ES-I3 (cell line): Measurements from ENCODE around the gene YKT6.
"Not testable (repeated sequence)": the region's sequence is repeated elsewhere in the genome, so short reads cannot be mapped to it uniquely, and the experiment has no call there.

ENCODE experiments used
- H3K36me3 ChIP-seq: 2 replicates; pipeline ENCODE4 v1.6.1; 2013; ENCODE audit warnings: mild to moderate bottlenecking, low read length, control low read depth, moderate library complexity; ENCODE audit not compliant: insufficient read depth
- H3K4me1 ChIP-seq: 2 replicates; pipeline ENCODE4 v1.6.1; 2013; ENCODE audit warnings: mild to moderate bottlenecking, control low read depth, low read length; ENCODE audit not compliant: insufficient read depth
- H3K9ac ChIP-seq: 2 replicates; pipeline ENCODE4 v1.6.1; 2013; ENCODE audit warnings: low read depth, mild to moderate bottlenecking, low read length, moderate library complexity
- H3K9me3 ChIP-seq: 2 replicates; pipeline ENCODE4 v1.6.1; 2013; ENCODE audit warnings: mild to moderate bottlenecking, low read length, moderate library complexity; ENCODE audit not compliant: control insufficient read depth, insufficient read depth

Gene YKT6

GRCh38 chr7:44161371-44161770 is 39.4 kb upstream of the YKT6 start:
- Histone ChIP-seq H3K9me3 (no peaks in the 10 kb centered on the region), H3K4me1 (peaks cover 12% of the 10 kb centered on the region; the same call in 1 of the 2 replicates), H3K9ac (no peak overlapping the region)

GRCh38 chr7:44162179-44162578 is 38.6 kb upstream of the YKT6 start:
- no peaks in the 10 kb centered on the region for H3K9me3 ChIP-seq
- H3K36me3 ChIP-seq: no peaks in the 10 kb centered on the region
- H3K9ac ChIP-seq: no peak overlapping the region
- H3K4me1 ChIP-seq: peaks cover 12% of the 10 kb centered on the region; the same call in 1 of the 2 replicates

More at GRCh38 chr7:44161371-44161770, 39.4 kb upstream of the YKT6 start:
- H3K36me3 ChIP-seq: no peaks in the 10 kb centered on the region

- Histone ChIP-seq H3K4me1 (peaks cover 12% of the 10 kb centered on the region; the same call in 1 of the 2 replicates), H3K9ac (no peak overlapping the region), H3K9me3 (no peaks in the 10 kb centered on the region), H3K36me3 (no peaks in the 10 kb centered on the region)
Measured at GRCh38 chr7:44162785-44163395, 37.9 kb upstream of the YKT6 start.

GRCh38 chr7:44163591-44163990 is 37.2 kb upstream of the YKT6 start:
- Histone ChIP-seq H3K9me3 (no peaks in the 10 kb centered on the region), H3K36me3 (no peaks in the 10 kb centered on the region), H3K9ac (no peak overlapping the region), H3K4me1 (peaks cover 12% of the 10 kb centered on the region; the same call in 1 of the 2 replicates)

DNA sequence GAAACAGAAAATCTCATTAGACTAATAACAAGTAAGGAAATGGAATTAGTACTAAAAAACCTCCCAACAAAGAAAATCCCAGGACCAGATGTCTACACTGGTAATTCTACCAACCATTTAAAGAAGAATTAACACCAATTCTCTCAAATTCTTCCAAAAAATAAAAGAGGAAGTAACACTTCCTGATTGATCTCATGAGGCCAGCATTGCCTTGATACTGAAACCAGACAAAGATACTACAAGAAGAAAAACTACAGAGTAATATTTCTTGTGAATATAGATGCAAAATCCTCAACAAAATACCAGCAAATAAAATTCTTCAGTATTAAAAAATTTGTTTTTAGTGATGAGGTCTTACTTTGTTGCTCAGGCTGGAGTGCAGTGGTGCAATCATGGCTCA is 32.9 kb upstream of the YKT6 start:
- Histone ChIP-seq H3K4me1 (peaks cover 11% of the 10 kb centered on the region; the same call in 1 of the 2 replicates), H3K9ac (no peak overlapping the region), H3K9me3 (no peaks in the 10 kb centered on the region), H3K36me3 (no peaks in the 10 kb centered on the region)

GRCh38 chr7:44171901-44172300 is 28.9 kb upstream of the YKT6 start:
- not testable (repeated sequence) for H3K9ac ChIP-seq

DNA sequence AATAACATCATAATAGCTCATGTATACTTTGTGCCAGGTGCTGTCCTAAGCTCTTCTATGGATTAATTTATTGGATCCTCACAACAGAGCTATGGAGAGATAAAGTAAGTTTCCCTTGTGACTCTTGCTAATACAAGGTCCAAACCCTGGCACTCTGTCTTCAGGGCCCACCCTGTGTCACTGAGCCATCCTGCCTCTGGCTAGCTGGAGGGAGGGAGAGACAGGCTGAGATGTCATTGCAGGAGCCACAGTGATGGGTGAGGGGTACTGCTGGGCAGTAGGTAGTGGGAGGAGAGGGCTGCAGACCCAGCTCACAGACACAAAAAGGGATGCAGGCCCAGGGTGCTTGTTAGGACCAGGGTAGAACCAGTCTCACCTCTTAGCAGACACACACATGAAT is 28.4 kb upstream of the YKT6 start:
- no peak overlapping the region for H3K9ac ChIP-seq
- H3K4me1 ChIP-seq: peaks cover 3% of the 10 kb centered on the region; the same call in 1 of the 2 replicates
- H3K9me3 ChIP-seq: no peaks in the 10 kb centered on the region
- no peaks in the 10 kb centered on the region for H3K36me3 ChIP-seq

More at GRCh38 chr7:44171901-44172300, 28.9 kb upstream of the YKT6 start:
- not testable (repeated sequence) for H3K4me1 ChIP-seq, H3K9me3 ChIP-seq, H3K36me3 ChIP-seq

GRCh38 chr7:44172803-44173424 is 27.9 kb upstream of the YKT6 start:
- no peaks in the 10 kb centered on the region for H3K36me3 ChIP-seq
- no peaks in the 10 kb centered on the region for H3K9me3 ChIP-seq
- H3K9ac ChIP-seq: no peak overlapping the region
- H3K4me1 ChIP-seq: peaks cover 7% of the 10 kb centered on the region; the same call in 1 of the 2 replicates

- Histone ChIP-seq H3K9ac (no peak overlapping the region), H3K36me3 (no peaks in the 10 kb centered on the region), H3K9me3 (no peaks in the 10 kb centered on the region), H3K4me1 (peaks cover 9% of the 10 kb centered on the region; the same call in 1 of the 2 replicates)
Measured at GRCh38 chr7:44173911-44174693, 26.7 kb upstream of the YKT6 start.

- H3K4me1 ChIP-seq, H3K36me3 ChIP-seq: not testable (repeated sequence)
Measured at GRCh38 chr7:44174694-44174948, 26.2 kb upstream of the YKT6 start.

DNA sequence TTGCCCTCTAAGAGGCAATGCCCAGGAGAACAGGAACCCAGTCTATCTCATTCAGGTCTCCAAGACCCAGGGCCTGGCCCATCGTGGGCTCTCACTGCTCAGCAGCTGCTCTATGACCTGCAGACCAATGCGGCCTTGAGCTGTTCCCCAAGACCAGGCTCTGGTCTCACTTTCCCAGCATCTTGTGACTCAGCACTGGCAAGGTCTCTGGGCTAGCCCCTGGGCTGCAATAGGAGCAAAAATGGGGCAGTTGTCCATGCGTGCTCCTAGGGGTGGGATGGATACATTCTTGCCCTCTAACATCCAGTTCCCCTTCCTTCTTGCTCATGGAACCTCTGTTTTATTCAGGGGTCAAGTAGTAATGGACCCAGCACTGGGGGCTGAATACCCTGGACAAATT is 25.0 kb upstream of the YKT6 start:
- Histone ChIP-seq H3K9me3 (no peaks in the 10 kb centered on the region), H3K4me1 (peaks cover 9% of the 10 kb centered on the region; the same call in 1 of the 2 replicates), H3K9ac (no peak overlapping the region), H3K36me3 (no peaks in the 10 kb centered on the region)

More at GRCh38 chr7:44174694-44174948, 26.2 kb upstream of the YKT6 start:
- not testable (repeated sequence) for H3K9ac ChIP-seq, H3K9me3 ChIP-seq

- Histone ChIP-seq H3K4me1 (peaks cover 9% of the 10 kb centered on the region; the same call in 1 of the 2 replicates), H3K9me3 (no peaks in the 10 kb centered on the region), H3K9ac (no peak overlapping the region), H3K36me3 (no peaks in the 10 kb centered on the region)
Measured at GRCh38 chr7:44176486-44176885, 24.3 kb upstream of the YKT6 start.

- H3K9ac ChIP-seq: no peak overlapping the region
- H3K4me1 ChIP-seq: peaks cover 9% of the 10 kb centered on the region; the same call in 1 of the 2 replicates
- H3K36me3 ChIP-seq: no peaks in the 10 kb centered on the region
- H3K9me3 ChIP-seq: no peaks in the 10 kb centered on the region; the same call in 1 of the 2 replicates
Measured at GRCh38 chr7:44177570-44178131, 23.1 kb upstream of the YKT6 start.

DNA sequence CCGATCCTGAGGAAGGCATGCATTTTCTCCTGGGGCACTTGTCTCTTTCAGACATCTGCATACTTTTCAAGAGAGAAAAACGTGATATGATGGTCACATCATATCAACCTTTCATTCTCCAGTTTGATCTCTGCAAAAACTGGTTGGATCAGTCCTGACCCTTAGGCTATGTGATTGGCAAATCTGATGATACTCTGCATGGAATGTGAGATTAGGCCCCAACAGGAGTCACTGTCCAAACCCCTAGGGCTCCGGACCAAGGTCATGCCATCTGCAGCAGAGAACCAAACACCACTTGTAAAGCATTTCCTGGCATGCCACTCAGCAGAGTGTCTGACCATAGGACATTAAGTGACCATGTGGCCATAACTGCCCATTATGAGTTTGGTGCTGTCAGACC is 20.1 kb upstream of the YKT6 start:
- peaks cover 24% of the 10 kb centered on the region; the same call in 1 of the 2 replicates for H3K4me1 ChIP-seq
- no peak overlapping the region for H3K9ac ChIP-seq
- no peaks in the 10 kb centered on the region; the same call in 1 of the 2 replicates for H3K9me3 ChIP-seq
- H3K36me3 ChIP-seq: no peaks in the 10 kb centered on the region
